Measurements from ENCODE around the gene ZNF25.
"Not testable (repeated sequence)": the region's sequence is repeated elsewhere in the genome, so short reads cannot be mapped to it uniquely, and the experiment has no call there.

ZNF25 gene

DNA sequence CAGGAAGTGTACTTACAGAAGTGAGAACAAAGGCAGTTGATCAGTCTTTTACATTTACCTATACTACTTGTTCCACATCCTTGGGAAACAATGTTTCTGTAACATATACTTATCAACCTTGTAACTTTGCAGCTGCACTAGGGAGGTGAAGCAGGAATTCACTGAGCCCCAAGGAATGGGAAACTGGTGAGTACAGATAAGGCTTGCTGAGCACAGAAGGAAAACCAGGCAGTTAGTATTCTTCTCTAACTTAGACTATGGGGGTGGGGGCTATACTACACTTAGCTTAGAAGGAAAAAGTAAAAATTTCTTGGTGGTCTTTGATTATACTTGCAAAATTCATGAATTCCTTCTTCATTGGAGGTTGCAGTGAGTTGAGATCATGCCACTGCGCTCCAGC, 27.1 kb upstream of the ZNF25 start:
- Histone ChIP-seq H3K36me3 (ENCODE audit: insufficient read depth, insufficient read length, low read length) (no peaks in the 10 kb centered on the region), H3K4me1 (ENCODE audit: insufficient read depth, insufficient read length) (no peaks in the 10 kb centered on the region), H3K4me3 (ENCODE audit: insufficient read length, low read depth) (no peak overlapping the region), H3K9ac (ENCODE audit: insufficient read length, low read depth) (no peak overlapping the region), H3K9me3 (ENCODE audit: insufficient read depth, low read length) (no peaks in the 10 kb centered on the region), H3K27me3 (ENCODE audit: insufficient read depth, insufficient read length) (no peaks in the 10 kb centered on the region)
- TF ChIP-seq YY1 (IDR thresholded peaks at IDR 0.05; ENCODE audit: insufficient read depth, insufficient read length) (no peak), SUZ12 (IDR thresholded peaks at IDR 0.05; ENCODE audit: extremely low read depth, insufficient read depth, insufficient read length) (no peak), ZNF274 (IDR thresholded peaks at IDR 0.05; ENCODE audit: low read depth, low read length) (no peak)
- DNase-seq (ENCODE audit: low read depth, low spot score), result no peak

DNA sequence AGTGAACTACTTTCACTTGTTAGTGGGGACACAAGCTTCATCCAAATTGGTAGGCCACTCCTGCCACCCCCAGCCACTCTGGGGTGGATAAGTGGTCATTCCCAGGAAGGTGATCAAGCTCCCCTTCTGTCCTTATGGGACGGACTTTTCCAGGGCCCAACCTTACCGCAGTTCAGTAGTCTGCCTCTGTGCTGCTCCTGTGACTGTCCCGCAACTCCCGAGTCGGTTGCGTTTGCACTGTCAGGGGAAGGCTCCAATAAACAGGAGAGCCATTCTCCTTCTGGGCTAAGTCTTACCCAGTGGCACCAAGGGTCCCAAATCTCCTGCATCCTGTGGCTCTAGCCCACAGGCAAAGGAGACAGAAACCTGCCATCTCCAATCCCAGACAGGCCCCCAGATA, 26.6 kb upstream of the ZNF25 start:
- TF ChIP-seq YY1 (IDR thresholded peaks at IDR 0.05; ENCODE audit: insufficient read depth, insufficient read length) (no peak), ZNF274 (IDR thresholded peaks at IDR 0.05; ENCODE audit: low read depth, low read length) (no peak), SUZ12 (IDR thresholded peaks at IDR 0.05; ENCODE audit: extremely low read depth, insufficient read depth, insufficient read length) (no peak)
- no peaks in the 10 kb centered on the region for H3K36me3 ChIP-seq (ENCODE audit: insufficient read depth, insufficient read length, low read length)
- H3K27me3 ChIP-seq (ENCODE audit: insufficient read depth, insufficient read length), result no peaks in the 10 kb centered on the region
- DNase-seq (ENCODE audit: low read depth, low spot score), result no peak
- no peak overlapping the region for H3K9ac ChIP-seq (ENCODE audit: insufficient read length, low read depth)
- H3K4me3 ChIP-seq (ENCODE audit: insufficient read length, low read depth), result no peak overlapping the region
- H3K4me1 ChIP-seq (ENCODE audit: insufficient read depth, insufficient read length), result no peaks in the 10 kb centered on the region
- no peaks in the 10 kb centered on the region for H3K9me3 ChIP-seq (ENCODE audit: insufficient read depth, low read length)

DNA sequence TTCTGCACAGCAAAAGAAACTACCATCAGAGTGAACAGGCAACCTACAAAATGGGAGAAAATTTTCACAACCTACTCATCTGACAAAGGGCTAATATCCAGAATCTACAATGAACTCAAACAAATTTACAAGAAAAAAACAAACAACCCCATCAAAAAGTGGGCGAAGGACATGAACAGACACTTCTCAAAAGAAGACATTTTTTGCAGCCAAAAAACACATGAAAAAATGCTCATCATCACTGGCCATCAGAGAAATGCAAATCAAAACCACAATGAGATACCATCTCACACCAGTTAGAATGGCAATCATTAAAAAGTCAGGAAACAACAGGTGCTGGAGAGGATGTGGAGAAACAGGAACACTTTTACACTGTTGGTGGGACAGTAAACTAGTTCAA, 24.0 kb upstream of the ZNF25 start:
- not testable (repeated sequence) for H3K4me3 ChIP-seq (ENCODE audit: insufficient read length, low read depth); H3K27me3 ChIP-seq (ENCODE audit: insufficient read depth, insufficient read length); H3K4me1 ChIP-seq (ENCODE audit: insufficient read depth, insufficient read length); H3K9ac ChIP-seq (ENCODE audit: insufficient read length, low read depth); DNase-seq (ENCODE audit: low read depth, low spot score); H3K9me3 ChIP-seq (ENCODE audit: insufficient read depth, low read length); H3K36me3 ChIP-seq (ENCODE audit: insufficient read depth, insufficient read length, low read length)

DNA sequence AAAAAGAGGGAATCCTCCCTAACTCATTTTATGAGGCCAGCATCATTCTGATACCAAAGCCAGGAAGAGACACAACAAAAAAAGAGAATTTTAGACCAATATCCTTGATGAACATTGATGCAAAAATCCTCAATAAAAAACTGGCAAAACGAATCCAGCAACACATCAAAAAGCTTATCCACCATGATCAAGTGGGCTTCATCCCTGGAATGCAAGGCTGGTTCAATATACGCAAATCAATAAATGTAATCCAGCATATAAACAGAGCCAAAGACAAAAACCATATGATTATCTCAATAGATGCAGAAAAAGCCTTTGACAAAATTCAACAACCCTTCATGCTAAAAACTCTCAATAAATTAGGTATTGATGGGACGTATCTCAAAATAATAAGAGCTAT, 22.5 kb upstream of the ZNF25 start:
- not testable (repeated sequence) for H3K9me3 ChIP-seq (ENCODE audit: insufficient read depth, low read length); H3K4me1 ChIP-seq (ENCODE audit: insufficient read depth, insufficient read length); H3K27me3 ChIP-seq (ENCODE audit: insufficient read depth, insufficient read length); H3K9ac ChIP-seq (ENCODE audit: insufficient read length, low read depth); H3K4me3 ChIP-seq (ENCODE audit: insufficient read length, low read depth); H3K36me3 ChIP-seq (ENCODE audit: insufficient read depth, insufficient read length, low read length); DNase-seq (ENCODE audit: low read depth, low spot score)

DNA sequence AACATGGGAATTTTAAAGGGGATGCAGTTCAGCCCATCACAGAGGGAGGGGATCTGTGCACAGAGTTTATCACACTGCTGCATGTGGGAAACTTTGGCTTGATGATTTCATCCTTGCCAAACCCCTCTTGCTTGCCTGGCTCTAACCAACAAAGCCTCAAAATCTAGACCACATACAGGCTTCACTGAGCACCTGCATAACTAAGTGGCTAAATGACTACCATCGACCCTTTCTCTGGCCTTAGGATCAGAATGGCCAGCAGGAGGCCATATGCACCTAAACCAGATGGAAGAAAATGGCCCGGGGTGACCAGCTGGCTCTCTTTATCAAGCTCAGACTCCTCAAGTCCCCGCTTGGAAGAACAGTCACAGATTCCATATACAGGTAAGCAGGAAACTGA, 15.6 kb upstream of the ZNF25 start:
- H3K9ac ChIP-seq (ENCODE audit: insufficient read length, low read depth), result no peak overlapping the region
- no peak for DNase-seq (ENCODE audit: low read depth, low spot score)
- no peak for TF ChIP-seq SUZ12 (IDR thresholded peaks at IDR 0.05; ENCODE audit: extremely low read depth, insufficient read depth, insufficient read length)
- no peak for TF ChIP-seq YY1 (IDR thresholded peaks at IDR 0.05; ENCODE audit: insufficient read depth, insufficient read length)
- no peak for TF ChIP-seq ZNF274 (IDR thresholded peaks at IDR 0.05; ENCODE audit: low read depth, low read length)
- no peaks in the 10 kb centered on the region for H3K27me3 ChIP-seq (ENCODE audit: insufficient read depth, insufficient read length)
- no peaks in the 10 kb centered on the region for H3K36me3 ChIP-seq (ENCODE audit: insufficient read depth, insufficient read length, low read length)
- no peak overlapping the region for H3K4me3 ChIP-seq (ENCODE audit: insufficient read length, low read depth)
- peaks cover 9% of the 10 kb centered on the region; the same call in 1 of the 2 replicates for H3K9me3 ChIP-seq (ENCODE audit: insufficient read depth, low read length)
- H3K4me1 ChIP-seq (ENCODE audit: insufficient read depth, insufficient read length), result no peaks in the 10 kb centered on the region

DNA sequence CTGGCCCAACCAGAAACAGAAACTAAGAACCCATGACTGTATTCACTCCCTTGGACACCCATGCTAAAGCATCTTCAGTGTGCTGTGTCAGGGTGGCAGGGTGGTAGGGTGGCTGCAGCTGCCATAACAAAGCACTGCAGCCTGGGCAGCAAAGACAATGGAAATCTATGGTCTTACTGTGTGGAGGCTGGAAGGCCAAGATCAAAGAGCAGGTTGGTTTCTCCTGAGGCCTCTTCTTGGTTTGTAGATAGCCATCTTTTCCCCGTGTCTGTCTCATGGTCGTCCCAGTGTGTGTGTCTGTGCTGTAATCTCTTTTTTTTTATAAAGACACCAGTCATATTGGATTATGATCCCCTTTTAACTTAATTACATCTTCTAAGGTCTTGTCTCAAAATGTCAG, 15.2 kb upstream of the ZNF25 start:
- no peak overlapping the region for H3K9ac ChIP-seq (ENCODE audit: insufficient read length, low read depth)
- H3K9me3 ChIP-seq (ENCODE audit: insufficient read depth, low read length), result peaks cover 9% of the 10 kb centered on the region; the same call in 1 of the 2 replicates
- no peak overlapping the region for H3K4me3 ChIP-seq (ENCODE audit: insufficient read length, low read depth)
- TF ChIP-seq SUZ12 (IDR thresholded peaks at IDR 0.05; ENCODE audit: extremely low read depth, insufficient read depth, insufficient read length), result no peak
- no peak for TF ChIP-seq ZNF274 (IDR thresholded peaks at IDR 0.05; ENCODE audit: low read depth, low read length)
- TF ChIP-seq YY1 (IDR thresholded peaks at IDR 0.05; ENCODE audit: insufficient read depth, insufficient read length), result no peak
- H3K36me3 ChIP-seq (ENCODE audit: insufficient read depth, insufficient read length, low read length), result no peaks in the 10 kb centered on the region
- H3K4me1 ChIP-seq (ENCODE audit: insufficient read depth, insufficient read length), result no peaks in the 10 kb centered on the region
- DNase-seq (ENCODE audit: low read depth, low spot score), result no peak
- H3K27me3 ChIP-seq (ENCODE audit: insufficient read depth, insufficient read length), result no peaks in the 10 kb centered on the region

DNA sequence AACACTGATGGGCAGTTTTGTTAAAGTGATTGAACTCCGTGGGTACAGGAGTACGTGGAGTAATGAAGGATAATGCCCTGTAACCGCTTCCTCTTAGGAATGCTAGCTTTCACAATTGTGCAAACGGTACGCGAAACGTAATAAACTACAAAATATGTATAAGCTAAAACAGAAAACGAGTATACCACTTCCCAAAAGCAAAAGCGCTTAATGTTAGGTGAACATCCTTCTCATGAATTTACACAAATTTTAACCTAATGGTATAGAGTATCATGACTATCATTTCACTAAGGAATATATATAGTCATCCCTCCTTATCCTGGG, 395 bp upstream of the ZNF25 start:
- H3K9me3 ChIP-seq (ENCODE audit: insufficient read depth, low read length), result no peaks in the 10 kb centered on the region
- H3K4me3 ChIP-seq (ENCODE audit: insufficient read length, low read depth), result no peak overlapping the region
- no peak overlapping the region for H3K9ac ChIP-seq (ENCODE audit: insufficient read length, low read depth)
- H3K27me3 ChIP-seq (ENCODE audit: insufficient read depth, insufficient read length), result no peaks in the 10 kb centered on the region
- TF ChIP-seq YY1 (IDR thresholded peaks at IDR 0.05; ENCODE audit: insufficient read depth, insufficient read length) (no peak), ZNF274 (IDR thresholded peaks at IDR 0.05; ENCODE audit: low read depth, low read length) (no peak), SUZ12 (IDR thresholded peaks at IDR 0.05; ENCODE audit: extremely low read depth, insufficient read depth, insufficient read length) (no peak)
- no peak for DNase-seq (ENCODE audit: low read depth, low spot score)
- no peaks in the 10 kb centered on the region for H3K36me3 ChIP-seq (ENCODE audit: insufficient read depth, insufficient read length, low read length)
- no peaks in the 10 kb centered on the region for H3K4me1 ChIP-seq (ENCODE audit: insufficient read depth, insufficient read length)

DNA sequence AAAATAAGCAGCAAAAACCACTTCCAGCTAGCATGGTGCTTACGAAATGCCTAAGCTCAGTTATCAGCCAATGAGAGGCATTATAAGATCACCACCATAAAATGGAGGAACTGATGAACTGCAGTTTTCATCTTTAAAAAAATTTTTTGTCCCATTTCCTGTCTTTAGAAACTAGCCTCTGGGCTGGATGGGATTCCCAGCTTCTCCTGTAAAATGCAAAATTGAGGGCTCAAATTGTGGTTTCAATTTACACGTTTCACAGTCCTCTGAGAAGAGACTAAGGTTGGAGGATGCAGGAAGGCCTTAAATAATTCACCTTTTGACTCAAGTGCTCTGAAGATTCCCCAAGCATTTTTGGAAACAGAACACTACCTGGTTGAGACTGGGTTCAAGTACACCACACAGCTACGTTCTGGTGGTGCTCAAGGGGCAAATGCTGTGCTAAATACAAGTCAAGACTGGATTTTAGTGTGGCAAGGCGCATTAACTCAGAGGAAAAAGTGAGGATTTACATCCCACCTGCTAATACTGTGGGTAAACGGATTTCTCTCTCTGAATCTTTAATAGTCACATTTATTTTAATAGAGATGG, 951 bp downstream of the ZNF25 start:
- no peak for TF ChIP-seq ZNF274 (IDR thresholded peaks at IDR 0.05; ENCODE audit: low read depth, low read length)
- no peak for TF ChIP-seq SUZ12 (IDR thresholded peaks at IDR 0.05; ENCODE audit: extremely low read depth, insufficient read depth, insufficient read length)
- H3K36me3 ChIP-seq (ENCODE audit: insufficient read depth, insufficient read length, low read length), result no peaks in the 10 kb centered on the region
- H3K9me3 ChIP-seq (ENCODE audit: insufficient read depth, low read length), result no peaks in the 10 kb centered on the region
- H3K4me1 ChIP-seq (ENCODE audit: insufficient read depth, insufficient read length), result no peaks in the 10 kb centered on the region
- peak overlapping the region; percentile 65 for H3K4me3 ChIP-seq (ENCODE audit: insufficient read length, low read depth)
- peak overlapping the region; percentile 85 for H3K9ac ChIP-seq (ENCODE audit: insufficient read length, low read depth)
- H3K27me3 ChIP-seq (ENCODE audit: insufficient read depth, insufficient read length), result no peaks in the 10 kb centered on the region
- DNase-seq (ENCODE audit: low read depth, low spot score), result no peak

All from NT2/D1 (cell line).